Activated CD4-positive, alpha-beta T cell treated with anti-CD3 and anti-CD28 coated beads, Interleukin-2, amount 50 U/mL, for 1 hour (primary cell): ENCODE measurements around the gene ZBTB11.
A peak's percentile ranks its signal among the peaks of the same experiment; 100 is the strongest.
"Not testable (repeated sequence)": the region's sequence is repeated elsewhere in the genome, so short reads cannot be mapped to it uniquely, and the experiment has no call there.

Experiments used
- DNase-seq: peaks from one replicate; pipeline ENCODE4 v3.0.0-alpha.2; 2020

ZBTB11 gene

GRCh38 chr3:101689286-101689685 is 12.4 kb upstream of the ZBTB11 start:
- DNase-seq, result no peak

GRCh38 chr3:101687142-101687931 is 10.4 kb upstream of the ZBTB11 start:
- DNase-seq, result no peak

GRCh38 chr3:101685870-101686307 is 9.0 kb upstream of the ZBTB11 start:
- no peak for DNase-seq

- DNase-seq, result no peak
Measured at GRCh38 chr3:101685050-101685400, 8.1 kb upstream of the ZBTB11 start.

GRCh38 chr3:101680466-101680865 is 3.5 kb upstream of the ZBTB11 start:
- no peak for DNase-seq

- not testable (repeated sequence) for DNase-seq
Measured at GRCh38 chr3:101678837-101679236, 1.9 kb upstream of the ZBTB11 start.

- no peak for DNase-seq
Measured at GRCh38 chr3:101677436-101678286, 729 bp upstream of the ZBTB11 start.

- DNase-seq, result peak; percentile 92
Measured at GRCh38 chr3:101676216-101676764, 642 bp downstream of the ZBTB11 start.

GRCh38 chr3:101675709-101676215 is 1.2 kb downstream of the ZBTB11 start:
- DNase-seq, result no peak

GRCh38 chr3:101674518-101674917 is 2.4 kb downstream of the ZBTB11 start:
- no peak for DNase-seq

- DNase-seq, result no peak
Measured at GRCh38 chr3:101673953-101674352, 3.0 kb downstream of the ZBTB11 start.

GRCh38 chr3:101671014-101671413 is 5.9 kb downstream of the ZBTB11 start:
- DNase-seq, result no peak

- DNase-seq, result no peak
Measured at GRCh38 chr3:101667844-101668243, 9.1 kb downstream of the ZBTB11 start.

GRCh38 chr3:101667331-101667730 is 9.6 kb downstream of the ZBTB11 start:
- DNase-seq, result no peak

GRCh38 chr3:101665851-101666250 is 11.1 kb downstream of the ZBTB11 start:
- DNase-seq, result no peak

GRCh38 chr3:101665357-101665756 is 11.6 kb downstream of the ZBTB11 start:
- no peak for DNase-seq

- no peak for DNase-seq
Measured at GRCh38 chr3:101660714-101661113, 16.2 kb downstream of the ZBTB11 start.

- DNase-seq, result no peak
Measured at GRCh38 chr3:101656651-101657050, 20.3 kb downstream of the ZBTB11 start.

- no peak for DNase-seq
Measured at GRCh38 chr3:101646726-101647125, 30.2 kb downstream of the ZBTB11 start.

- DNase-seq, result no peak
Measured at GRCh38 chr3:101643861-101644613, 32.9 kb downstream of the ZBTB11 start.

GRCh38 chr3:101643009-101643844 is 33.7 kb downstream of the ZBTB11 start:
- DNase-seq, result no peak

GRCh38 chr3:101642441-101642840 is 34.5 kb downstream of the ZBTB11 start:
- no peak for DNase-seq
